ENCODE measurements around the gene HOXD9. TPM values are rescaled to one million over a fixed set of nuclear protein-coding genes. Genes with fewer than 3 reads are reported as not detected.

Gene HOXD9
- total RNA-seq, 1 experiment from 2014 or later = not detected

- TF ChIP-seq GRHL2 (CRISPR knock-in tag; IDR thresholded peaks at IDR 0.05; ENCODE audit: insufficient replicate concordance, severe bottlenecking) (no peak), CBFB (CRISPR knock-in tag; IDR thresholded peaks at IDR 0.05; ENCODE audit: low read depth) (no peak), SOX15 (CRISPR knock-in tag; IDR thresholded peaks at IDR 0.05) (no peak), RELA (CRISPR knock-in tag; IDR thresholded peaks at IDR 0.05; ENCODE audit: borderline replicate concordance) (no peak), EMX1 (CRISPR knock-in tag; IDR thresholded peaks at IDR 0.05) (no peak), ELF4 (CRISPR knock-in tag; IDR thresholded peaks at IDR 0.05; ENCODE audit: low read depth) (no peak), ZNF317 (CRISPR knock-in tag; IDR thresholded peaks at IDR 0.05; ENCODE audit: borderline replicate concordance, low read depth) (no peak), ZNF281 (CRISPR knock-in tag; IDR thresholded peaks at IDR 0.05) (no peak), GTF2I (CRISPR knock-in tag; conservative IDR thresholded peaks at IDR 0.05) (no peak)
- TF ChIP-seq, protein P1, sequence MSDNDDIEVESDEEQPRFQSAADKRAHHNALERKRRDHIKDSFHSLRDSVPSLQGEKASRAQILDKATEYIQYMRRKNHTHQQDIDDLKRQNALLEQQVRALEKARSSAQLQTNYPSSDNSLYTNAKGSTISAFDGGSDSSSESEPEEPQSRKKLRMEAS (CRISPR knock-in tag; IDR thresholded peaks at IDR 0.05) = no peak
- TF ChIP-seq, protein P2, sequence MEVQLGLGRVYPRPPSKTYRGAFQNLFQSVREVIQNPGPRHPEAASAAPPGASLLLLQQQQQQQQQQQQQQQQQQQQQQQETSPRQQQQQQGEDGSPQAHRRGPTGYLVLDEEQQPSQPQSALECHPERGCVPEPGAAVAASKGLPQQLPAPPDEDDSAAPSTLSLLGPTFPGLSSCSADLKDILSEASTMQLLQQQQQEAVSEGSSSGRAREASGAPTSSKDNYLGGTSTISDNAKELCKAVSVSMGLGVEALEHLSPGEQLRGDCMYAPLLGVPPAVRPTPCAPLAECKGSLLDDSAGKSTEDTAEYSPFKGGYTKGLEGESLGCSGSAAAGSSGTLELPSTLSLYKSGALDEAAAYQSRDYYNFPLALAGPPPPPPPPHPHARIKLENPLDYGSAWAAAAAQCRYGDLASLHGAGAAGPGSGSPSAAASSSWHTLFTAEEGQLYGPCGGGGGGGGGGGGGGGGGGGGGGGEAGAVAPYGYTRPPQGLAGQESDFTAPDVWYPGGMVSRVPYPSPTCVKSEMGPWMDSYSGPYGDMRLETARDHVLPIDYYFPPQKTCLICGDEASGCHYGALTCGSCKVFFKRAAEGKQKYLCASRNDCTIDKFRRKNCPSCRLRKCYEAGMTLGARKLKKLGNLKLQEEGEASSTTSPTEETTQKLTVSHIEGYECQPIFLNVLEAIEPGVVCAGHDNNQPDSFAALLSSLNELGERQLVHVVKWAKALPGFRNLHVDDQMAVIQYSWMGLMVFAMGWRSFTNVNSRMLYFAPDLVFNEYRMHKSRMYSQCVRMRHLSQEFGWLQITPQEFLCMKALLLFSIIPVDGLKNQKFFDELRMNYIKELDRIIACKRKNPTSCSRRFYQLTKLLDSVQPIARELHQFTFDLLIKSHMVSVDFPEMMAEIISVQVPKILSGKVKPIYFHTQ (CRISPR knock-in tag; IDR thresholded peaks at IDR 0.05) = no peak
- DNase-seq (ENCODE audit: low spot score) = no peak
- CTCF ChIA-PET = interaction anchor here (1.0 to 2.4 kb wide), 3 partner anchors 11 to 447 kb away, joined by 3 to 14 read pairs (median 3); no protein-coding TSS in a partner anchor
These were observed 14.8 kb upstream of the HOXD9 start for GRCh38 chr2:176107731-176108181.

DNA sequence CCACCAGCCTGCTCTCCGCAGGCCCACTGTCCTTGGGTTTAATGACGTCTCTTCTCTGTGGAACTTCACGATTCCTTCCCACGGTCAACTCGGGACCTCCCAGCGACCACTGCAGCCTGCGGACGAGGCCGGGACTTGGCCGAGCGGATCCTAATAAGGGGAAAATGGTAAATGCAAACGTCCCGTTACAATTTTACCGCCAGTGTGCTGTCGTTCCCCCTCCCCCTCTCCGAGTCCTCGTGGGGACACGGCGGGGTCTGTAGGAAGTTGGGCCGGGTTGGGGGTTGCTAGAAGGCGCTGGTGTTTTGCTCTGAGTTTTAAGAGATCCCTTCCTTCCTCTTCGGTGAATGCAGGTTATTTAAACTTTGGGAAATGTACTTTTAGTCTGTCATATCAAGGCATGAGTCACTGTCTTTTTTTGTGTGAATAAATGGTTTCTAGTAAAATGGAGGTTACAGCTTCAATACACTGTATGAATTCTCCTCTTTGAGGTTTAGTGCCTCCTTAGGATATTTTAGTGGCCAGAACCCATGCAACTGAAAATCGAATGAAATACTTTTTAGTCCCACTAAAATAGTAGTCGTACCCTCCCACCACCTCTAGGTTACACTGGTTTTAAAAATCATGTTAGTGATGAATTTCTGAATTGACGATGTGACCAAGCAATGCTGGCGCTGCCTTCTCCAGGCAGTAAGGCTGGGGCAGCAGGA, 13.2 kb upstream of the HOXD9 start:
- H3K4me1 Mint-ChIP-seq = peaks cover 42% of the 10 kb centered on the region
- ATAC-seq (no peak), DNase-seq (ENCODE audit: low spot score) (no peak)
- ChIA-PET POLR2A (no interaction called here), CTCF (no interaction called here)
- no peak for TF ChIP-seq ZNF263 (CRISPR knock-in tag; IDR thresholded peaks at IDR 0.05; ENCODE audit: low read depth)
- H3K27ac Mint-ChIP-seq = no peak overlapping the region
- no peaks in the 10 kb centered on the region for H3K9me3 Mint-ChIP-seq
- H3K4me3 Mint-ChIP-seq = no peak overlapping the region
- 0 out of 2 replicates have a peak, but pooled peaks cover 4% of the 10 kb centered on the region for H3K36me3 Mint-ChIP-seq
- peaks cover 98% of the 10 kb centered on the region for H3K27me3 Mint-ChIP-seq (ENCODE audit: low read depth)

More at GRCh38 chr2:176107731-176108181, 14.8 kb upstream of the HOXD9 start:
- H3K9me3 Mint-ChIP-seq = no peaks in the 10 kb centered on the region
- peaks cover 98% of the 10 kb centered on the region for H3K27me3 Mint-ChIP-seq (ENCODE audit: low read depth)
- no peak for ATAC-seq
- H3K4me1 Mint-ChIP-seq = peaks cover 42% of the 10 kb centered on the region
- H3K27ac Mint-ChIP-seq = no peak overlapping the region
- POLR2A ChIA-PET = no interaction called here
- no peaks in the 10 kb centered on the region for H3K36me3 Mint-ChIP-seq
- H3K4me3 Mint-ChIP-seq = no peak overlapping the region

DNA sequence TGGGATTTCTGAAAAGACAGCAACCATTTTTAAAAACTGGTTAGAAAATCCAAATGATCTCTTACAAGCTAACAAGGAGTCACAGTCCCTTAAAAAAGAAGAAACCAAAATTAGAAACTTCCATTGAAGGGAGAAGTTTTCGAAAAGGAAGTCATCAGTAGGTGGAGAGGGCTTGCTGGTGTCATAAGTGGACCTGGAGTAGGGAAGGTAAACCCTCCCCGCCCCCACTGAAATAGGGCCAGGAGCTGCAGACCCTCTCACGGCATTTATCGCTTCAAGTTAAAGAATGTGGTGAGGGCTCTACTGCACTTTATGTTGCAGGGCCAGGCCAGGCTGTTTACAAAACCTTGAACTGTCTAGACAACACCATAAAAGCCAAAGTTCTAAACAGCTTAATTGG, 12.6 kb upstream of the HOXD9 start:
- CTCF ChIA-PET = interaction anchor here (2.2 kb wide), 1 partner anchor 11 kb away, joined by 15 read pairs; the partner anchor contains the start of gene HOXD9
- Mint-ChIP-seq H3K27ac (no peak overlapping the region), H3K9me3 (no peaks in the 10 kb centered on the region), H3K4me3 (no peak overlapping the region), H3K36me3 (0 out of 2 replicates have a peak, but pooled peaks cover 4% of the 10 kb centered on the region), H3K4me1 (peaks cover 39% of the 10 kb centered on the region), H3K27me3 (ENCODE audit: low read depth) (peaks cover 98% of the 10 kb centered on the region)
- POLR2A ChIA-PET = no interaction called here
- ATAC-seq (no peak), DNase-seq (ENCODE audit: low spot score) (no peak)
- TF ChIP-seq TEAD1 (CRISPR knock-in tag; IDR thresholded peaks at IDR 0.05) (no peak), GABPB1 (CRISPR knock-in tag; IDR thresholded peaks at IDR 0.05) (no peak), SP1 (CRISPR knock-in tag; conservative IDR thresholded peaks at IDR 0.05) (no peak)
- TF ChIP-seq, protein P3, sequence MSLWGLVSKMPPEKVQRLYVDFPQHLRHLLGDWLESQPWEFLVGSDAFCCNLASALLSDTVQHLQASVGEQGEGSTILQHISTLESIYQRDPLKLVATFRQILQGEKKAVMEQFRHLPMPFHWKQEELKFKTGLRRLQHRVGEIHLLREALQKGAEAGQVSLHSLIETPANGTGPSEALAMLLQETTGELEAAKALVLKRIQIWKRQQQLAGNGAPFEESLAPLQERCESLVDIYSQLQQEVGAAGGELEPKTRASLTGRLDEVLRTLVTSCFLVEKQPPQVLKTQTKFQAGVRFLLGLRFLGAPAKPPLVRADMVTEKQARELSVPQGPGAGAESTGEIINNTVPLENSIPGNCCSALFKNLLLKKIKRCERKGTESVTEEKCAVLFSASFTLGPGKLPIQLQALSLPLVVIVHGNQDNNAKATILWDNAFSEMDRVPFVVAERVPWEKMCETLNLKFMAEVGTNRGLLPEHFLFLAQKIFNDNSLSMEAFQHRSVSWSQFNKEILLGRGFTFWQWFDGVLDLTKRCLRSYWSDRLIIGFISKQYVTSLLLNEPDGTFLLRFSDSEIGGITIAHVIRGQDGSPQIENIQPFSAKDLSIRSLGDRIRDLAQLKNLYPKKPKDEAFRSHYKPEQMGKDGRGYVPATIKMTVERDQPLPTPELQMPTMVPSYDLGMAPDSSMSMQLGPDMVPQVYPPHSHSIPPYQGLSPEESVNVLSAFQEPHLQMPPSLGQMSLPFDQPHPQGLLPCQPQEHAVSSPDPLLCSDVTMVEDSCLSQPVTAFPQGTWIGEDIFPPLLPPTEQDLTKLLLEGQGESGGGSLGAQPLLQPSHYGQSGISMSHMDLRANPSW (CRISPR knock-in tag; conservative IDR thresholded peaks at IDR 0.05; ENCODE audit: low read depth) = no peak
- TF ChIP-seq, protein P4, sequence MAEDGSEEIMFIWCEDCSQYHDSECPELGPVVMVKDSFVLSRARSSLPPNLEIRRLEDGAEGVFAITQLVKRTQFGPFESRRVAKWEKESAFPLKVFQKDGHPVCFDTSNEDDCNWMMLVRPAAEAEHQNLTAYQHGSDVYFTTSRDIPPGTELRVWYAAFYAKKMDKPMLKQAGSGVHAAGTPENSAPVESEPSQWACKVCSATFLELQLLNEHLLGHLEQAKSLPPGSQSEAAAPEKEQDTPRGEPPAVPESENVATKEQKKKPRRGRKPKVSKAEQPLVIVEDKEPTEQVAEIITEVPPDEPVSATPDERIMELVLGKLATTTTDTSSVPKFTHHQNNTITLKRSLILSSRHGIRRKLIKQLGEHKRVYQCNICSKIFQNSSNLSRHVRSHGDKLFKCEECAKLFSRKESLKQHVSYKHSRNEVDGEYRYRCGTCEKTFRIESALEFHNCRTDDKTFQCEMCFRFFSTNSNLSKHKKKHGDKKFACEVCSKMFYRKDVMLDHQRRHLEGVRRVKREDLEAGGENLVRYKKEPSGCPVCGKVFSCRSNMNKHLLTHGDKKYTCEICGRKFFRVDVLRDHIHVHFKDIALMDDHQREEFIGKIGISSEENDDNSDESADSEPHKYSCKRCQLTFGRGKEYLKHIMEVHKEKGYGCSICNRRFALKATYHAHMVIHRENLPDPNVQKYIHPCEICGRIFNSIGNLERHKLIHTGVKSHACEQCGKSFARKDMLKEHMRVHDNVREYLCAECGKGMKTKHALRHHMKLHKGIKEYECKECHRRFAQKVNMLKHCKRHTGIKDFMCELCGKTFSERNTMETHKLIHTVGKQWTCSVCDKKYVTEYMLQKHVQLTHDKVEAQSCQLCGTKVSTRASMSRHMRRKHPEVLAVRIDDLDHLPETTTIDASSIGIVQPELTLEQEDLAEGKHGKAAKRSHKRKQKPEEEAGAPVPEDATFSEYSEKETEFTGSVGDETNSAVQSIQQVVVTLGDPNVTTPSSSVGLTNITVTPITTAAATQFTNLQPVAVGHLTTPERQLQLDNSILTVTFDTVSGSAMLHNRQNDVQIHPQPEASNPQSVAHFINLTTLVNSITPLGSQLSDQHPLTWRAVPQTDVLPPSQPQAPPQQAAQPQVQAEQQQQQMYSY (CRISPR knock-in tag; IDR thresholded peaks at IDR 0.05) = no peak

All from WTC11 (cell line).